Stimulated activated CD4-positive, alpha-beta T cell treated with anti-CD3 and anti-CD28 coated beads, Interleukin-4, amount 100 ng/mL, for 4 hours (primary cell): ENCODE measurements around the gene ZRANB3.
"Not testable (repeated sequence)": the region's sequence is repeated elsewhere in the genome, so short reads cannot be mapped to it uniquely, and the experiment has no call there.

Source experiments
- DNase-seq, 2 experiments: peaks; one replicate each; pipeline ENCODE4 v3.0.0-alpha.2; 2020

ZRANB3 gene

DNA sequence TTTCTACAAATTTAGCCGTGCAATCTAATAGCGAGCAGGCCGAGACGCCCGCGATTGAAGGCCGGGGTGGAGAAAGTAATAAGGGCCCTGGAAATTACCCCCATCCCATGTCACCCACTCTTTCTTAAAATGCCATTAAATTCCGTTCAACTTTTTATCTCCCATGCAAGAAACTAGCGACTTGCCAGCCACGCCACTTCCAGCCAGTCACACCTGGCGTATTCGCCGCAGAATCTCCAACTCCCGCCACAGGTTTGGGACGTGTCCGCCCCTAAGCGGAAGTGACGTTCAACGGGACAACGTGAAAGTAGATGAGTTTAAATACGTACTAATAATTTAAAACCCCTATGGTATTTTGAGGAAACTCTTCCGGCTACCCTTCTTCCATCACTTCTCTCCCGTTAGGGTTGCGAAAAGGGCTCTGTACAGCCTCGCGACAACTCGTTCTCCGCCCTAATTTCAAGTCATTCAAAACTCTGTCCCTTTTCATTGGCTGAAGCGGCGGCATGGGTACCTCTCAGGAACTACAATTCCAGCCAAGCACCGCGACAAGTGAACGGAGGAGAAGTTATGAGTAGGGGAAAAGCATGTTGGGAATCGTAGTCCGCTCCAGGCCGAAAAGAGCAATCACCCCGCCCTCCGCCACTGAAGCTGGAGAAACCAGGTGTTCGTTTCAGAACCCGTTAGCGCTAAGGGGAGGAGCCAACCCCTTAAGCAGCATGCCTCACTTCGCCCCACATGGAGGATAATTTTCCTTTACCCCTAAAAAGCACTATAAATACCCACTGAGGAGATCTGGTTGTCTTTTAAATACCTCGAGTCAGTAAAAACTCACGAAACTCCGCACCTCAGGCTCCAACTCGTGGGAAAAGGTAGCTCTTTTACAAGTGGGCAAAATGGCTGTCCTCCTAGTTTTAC is at the start of gene ZRANB3:
TSS of gene ZRANB3 (minus strand) at position 906 of the 918 bp plus-strand sequence.
- peak; percentile 85 to 96 for DNase-seq

DNA sequence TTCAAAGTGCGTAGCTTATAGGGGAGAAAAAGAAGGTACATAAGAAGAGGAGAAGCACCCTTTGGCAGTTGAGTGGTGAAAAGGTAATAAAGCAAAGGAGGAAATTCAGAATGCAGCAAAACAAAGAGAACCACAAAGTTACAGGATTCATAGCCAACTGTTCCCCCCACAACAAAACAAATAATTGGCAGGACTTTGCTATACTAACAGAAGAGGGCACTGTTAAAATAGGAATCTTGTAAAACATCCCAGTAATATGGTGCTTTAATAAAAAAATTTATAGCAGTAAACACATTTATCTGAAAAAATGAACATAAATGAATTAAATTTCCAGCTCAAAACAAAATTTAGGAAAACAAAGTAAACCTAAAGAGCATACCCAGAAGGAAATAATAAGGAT is 42.6 kb upstream of the ZRANB3 start:
- no peak for DNase-seq

DNA sequence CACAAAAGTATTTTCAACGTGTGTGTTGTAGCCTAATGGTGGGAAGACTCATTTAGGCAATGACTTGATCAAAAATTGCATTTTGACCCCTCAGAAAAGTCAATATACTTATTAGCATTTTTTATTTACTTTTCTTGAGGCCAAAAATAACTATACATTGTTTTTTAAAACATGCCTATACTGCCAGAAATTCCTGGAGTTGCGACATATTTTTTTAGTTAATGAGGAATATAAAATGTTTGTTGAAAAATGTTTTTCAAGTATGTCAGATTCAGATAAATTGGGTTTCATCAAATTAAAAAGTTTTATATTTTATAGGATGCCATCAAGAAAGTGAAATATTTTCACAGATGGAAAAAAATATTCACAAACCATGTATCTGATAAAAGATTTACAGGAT is 39.9 kb upstream of the ZRANB3 start:
- no peak for DNase-seq

DNA sequence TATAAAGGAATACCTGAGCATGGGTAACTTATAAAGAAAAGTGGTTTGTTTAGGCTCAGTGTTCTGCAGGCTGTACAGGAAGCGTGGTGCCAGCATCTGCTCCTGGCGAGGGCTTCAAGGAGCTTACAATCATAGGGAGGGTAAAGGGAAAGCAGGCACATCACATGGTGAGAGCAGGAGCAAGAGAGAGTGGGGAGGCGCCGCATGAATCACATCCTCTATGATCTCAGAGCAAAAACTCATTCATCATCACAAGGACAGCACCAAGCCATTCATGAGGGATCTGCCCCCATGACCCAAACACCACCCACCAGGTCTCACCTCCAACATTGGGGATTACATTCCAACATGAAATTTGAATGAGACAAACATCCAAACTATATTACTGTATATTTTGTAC is 32.8 kb upstream of the ZRANB3 start:
- DNase-seq = peak in 1 of 2 experiments; percentile 2

DNA sequence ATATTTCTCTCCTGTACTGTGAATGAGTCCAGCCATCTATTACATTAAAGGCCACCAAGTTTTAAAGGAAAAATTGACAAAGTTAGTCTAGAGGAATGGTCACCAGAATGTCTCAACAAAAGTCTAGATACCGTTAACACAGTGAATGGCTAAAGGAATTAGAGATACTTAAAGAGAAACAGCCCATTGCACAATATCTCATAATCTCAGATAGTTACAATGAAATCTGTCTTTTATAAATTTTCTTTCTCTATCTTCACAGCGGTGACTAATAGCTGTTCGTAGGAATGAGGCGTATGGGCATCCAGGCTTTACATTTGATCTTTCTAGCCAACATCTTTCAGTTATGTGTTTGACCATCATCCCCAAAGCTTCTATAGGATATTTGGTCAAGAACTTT is 30.9 kb upstream of the ZRANB3 start:
- no peak for DNase-seq

GRCh38 chr2:135557530-135557929 is 26.5 kb upstream of the ZRANB3 start:
- no peak for DNase-seq

- DNase-seq = no peak
Observed at GRCh38 chr2:135555311-135555710, 24.3 kb upstream of the ZRANB3 start.

DNA sequence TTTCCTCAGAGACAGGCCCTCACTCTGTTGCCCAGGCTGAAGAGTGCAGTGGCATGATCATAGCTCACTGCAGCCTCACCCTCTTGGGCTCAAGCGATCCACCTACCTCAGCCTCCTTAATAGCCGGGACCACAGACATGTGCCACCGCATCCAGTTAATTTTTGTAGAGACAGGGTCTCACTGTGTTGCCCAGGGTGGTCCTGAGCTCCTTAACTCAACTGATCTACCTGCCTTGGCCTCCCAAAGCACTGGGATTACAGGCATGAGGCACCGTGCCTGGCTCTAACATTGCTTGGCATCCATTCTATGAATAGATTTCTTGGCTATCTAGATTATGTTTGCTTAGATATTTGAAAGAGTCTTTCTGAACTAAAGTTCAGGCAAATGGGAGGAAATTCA is 21.9 kb upstream of the ZRANB3 start:
- no peak for DNase-seq

- DNase-seq = no peak
Observed at GRCh38 chr2:135551356-135551755, 20.3 kb upstream of the ZRANB3 start.

DNA sequence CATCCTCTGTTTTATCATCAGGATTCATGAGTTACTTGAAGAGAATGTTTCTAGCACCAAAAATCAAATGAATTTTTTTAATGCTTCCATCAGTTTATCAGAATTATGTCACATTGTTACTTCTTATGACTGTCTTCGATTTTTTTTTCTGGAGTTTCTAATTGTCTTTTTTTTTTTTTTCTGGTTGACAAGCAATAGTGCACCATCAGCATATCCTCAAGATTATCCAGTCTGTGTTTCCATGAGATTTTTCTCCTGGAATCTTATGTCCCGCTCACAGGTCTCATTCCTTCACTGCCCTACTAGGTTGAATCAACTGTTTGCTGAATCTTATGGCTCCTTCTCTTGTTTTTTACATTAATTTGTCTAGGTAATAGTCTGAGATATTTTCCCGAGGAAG is 16.3 kb upstream of the ZRANB3 start:
- no peak for DNase-seq

DNA sequence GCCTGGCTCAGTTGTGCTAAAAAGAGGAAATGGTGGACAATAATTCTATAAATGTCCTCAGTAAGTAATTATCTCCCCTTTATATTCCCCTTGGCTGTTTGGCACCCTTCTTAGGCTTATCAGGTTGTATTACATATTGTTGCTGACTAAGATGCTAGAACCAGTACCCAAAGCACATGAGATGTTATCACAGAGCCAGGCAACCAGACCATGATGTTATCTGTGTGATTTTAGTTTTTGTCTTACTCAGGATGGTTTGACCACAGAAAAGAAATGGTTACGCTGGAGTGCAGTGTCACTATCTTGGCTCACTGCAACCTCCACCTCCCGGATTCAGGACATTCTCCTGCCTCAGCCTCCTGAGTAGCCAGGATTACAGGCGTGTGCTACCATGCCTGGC is 15.4 kb upstream of the ZRANB3 start:
- no peak for DNase-seq

DNA sequence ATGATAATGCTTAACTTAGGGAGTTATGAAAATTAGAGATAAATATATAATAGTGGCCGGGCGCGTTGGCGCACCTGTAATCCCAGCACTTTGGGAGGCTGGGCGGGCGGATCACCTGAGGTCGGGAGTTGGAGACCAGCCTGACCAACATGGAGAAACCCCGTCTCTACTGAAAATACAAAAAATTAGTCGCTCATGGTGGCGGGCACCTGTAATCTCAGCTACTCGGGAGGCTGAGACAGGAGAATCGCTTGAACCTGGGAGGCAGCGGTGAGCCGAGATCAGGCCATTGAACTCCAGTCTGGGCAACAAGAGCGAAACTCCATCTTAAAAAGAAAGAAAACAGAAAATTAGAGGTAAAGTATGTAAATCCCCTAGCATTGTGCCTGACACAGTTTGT is 2.5 kb upstream of the ZRANB3 start:
- not testable (repeated sequence) for DNase-seq

- DNase-seq = no peak
Observed at GRCh38 chr2:135532581-135532980, 1.6 kb upstream of the ZRANB3 start.

- DNase-seq = peak; percentile 86 to 95
Observed at GRCh38 chr2:135531231-135532197, 496 bp upstream of the ZRANB3 start, which contains the start of gene R3HDM1. Gene R3HDM1, plus strand, starts transcription at chr2:135531484. Its CDS starts 73,362 bp downstream, at chr2:135604846.

DNA sequence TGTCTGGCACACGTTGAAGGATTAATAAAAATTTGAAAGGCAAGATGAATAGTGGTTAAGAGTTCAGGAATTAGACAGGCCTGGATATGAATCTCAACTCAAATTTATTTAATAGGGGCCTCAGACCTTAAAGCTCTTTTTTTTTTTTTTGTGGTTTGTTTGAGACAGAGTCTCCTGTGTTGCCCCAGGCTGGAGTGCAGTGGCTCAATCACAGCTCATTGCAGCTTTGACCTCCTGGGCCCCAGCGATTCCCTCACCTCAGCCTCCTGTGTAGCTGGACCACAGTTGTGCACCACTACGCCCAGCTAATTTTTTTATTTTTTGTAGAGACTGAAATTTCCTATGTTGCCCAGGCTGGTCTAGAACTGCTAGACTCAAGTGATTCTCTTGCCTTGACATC is 3.0 kb downstream of the ZRANB3 start:
- DNase-seq = no peak

DNA sequence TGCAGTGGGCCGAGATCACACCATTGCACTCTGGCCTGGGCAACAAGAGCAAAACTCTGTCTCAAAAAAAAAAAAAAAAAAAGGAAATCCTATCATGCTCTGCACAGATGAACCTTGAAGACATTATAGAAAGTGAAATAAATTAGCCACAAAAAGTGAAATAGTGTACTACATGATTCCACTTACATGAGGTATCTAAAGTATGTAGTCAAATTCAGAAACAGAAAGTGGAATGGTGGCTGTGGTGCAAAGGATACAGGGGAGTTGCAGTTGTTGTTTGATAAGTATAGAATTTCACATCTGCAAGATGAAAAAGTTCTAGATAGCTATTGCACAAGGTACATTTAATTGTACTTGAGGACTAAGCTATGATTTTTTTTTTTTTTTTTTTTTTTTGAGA is 5.2 kb downstream of the ZRANB3 start:
- no peak for DNase-seq

GRCh38 chr2:135512099-135512498 is 18.9 kb downstream of the ZRANB3 start:
- no peak for DNase-seq

- no peak for DNase-seq
Observed at GRCh38 chr2:135510577-135510976, 20.4 kb downstream of the ZRANB3 start.

DNA sequence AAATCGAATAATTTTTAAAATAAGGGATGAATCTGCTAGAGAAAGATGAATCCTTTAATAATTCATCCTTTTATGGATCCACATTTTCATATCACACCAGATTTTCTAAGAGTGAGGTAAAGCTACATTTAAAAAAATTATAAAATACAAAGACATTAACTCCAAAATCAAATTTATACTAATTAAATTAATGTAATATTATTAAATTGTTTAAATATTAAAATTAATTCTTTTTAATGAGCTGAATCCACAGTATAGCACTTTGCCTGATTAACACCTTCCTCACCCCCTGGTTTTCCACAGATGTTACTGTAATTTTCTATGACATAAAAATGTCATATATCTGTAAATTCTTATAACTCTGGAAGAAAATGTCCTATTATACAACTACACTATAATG is 26.2 kb downstream of the ZRANB3 start:
- no peak for DNase-seq

- DNase-seq = not testable (repeated sequence)
Observed at GRCh38 chr2:135498588-135498987, 32.4 kb downstream of the ZRANB3 start.

- DNase-seq = no peak
Observed at GRCh38 chr2:135494917-135495316, 36.1 kb downstream of the ZRANB3 start.

DNA sequence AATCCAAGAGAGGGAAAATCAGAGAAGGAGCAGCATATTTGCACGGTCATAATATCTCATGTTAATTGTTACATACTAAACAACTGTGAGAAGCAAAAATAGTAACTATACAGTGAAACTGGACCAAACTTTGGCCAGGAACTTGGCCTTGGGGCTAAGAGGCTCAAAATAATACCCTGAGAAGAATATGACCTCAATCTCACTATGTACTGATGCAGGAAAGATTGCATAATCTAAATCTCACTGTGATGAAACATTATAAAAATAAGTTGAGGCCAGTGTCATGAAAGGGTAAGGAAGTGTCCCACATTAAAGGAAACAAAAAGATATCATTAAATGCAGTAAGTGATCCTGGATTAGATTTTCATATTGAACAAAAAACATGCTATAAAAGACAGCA is 36.5 kb downstream of the ZRANB3 start:
- no peak for DNase-seq

- DNase-seq = no peak
Observed at GRCh38 chr2:135490376-135490775, 40.6 kb downstream of the ZRANB3 start.

GRCh38 chr2:135485441-135485840 is 45.6 kb downstream of the ZRANB3 start:
- no peak for DNase-seq
